Measurements from ENCODE around the gene PRKG1. TPM values are rescaled to one million over a fixed set of nuclear protein-coding genes. Genes with fewer than 3 reads are reported as not detected.

Gene PRKG1
- polyA plus RNA-seq, 1 donor (not counting 4 experiments of a cell fraction or from before 2014, with no cell fraction given), result 0.24 TPM

GRCh38 chr10:51708609-51709008 is 634.3 kb downstream of the PRKG1 start:
- FAIRE-seq (no peak), DNase-seq (ENCODE audit: low read depth, low spot score) (no peak)
- H3K9ac ChIP-seq (ENCODE audit: control insufficient read depth, extremely low read depth, insufficient read depth, low read length), result no peak overlapping the region
- H3K4me3 ChIP-seq (ENCODE audit: control insufficient read depth in 2 of 3, extremely low read depth in 1 of 3, insufficient read depth in 2 of 3, low read depth in 1 of 3, low read length in 3 of 3), result no peak overlapping the region
- H3K4me2 ChIP-seq (ENCODE audit: control insufficient read depth, extremely low read depth, insufficient read depth, low read depth, low read length), result no peak overlapping the region
- H3K4me1 ChIP-seq (ENCODE audit: control insufficient read depth, extremely low read depth, insufficient read depth, low read length), result no peaks in the 10 kb centered on the region
- H3K79me2 ChIP-seq (ENCODE audit: control insufficient read depth, insufficient read depth, low read length), result no peaks in the 10 kb centered on the region
- H2AFZ ChIP-seq (ENCODE audit: control insufficient read depth, low read length), result no peak overlapping the region
- H4K20me1 ChIP-seq (ENCODE audit: control insufficient read depth, extremely low read depth, insufficient read depth, low read length), result no peaks in the 10 kb centered on the region
- H3K9me1 ChIP-seq (ENCODE audit: control insufficient read depth, extremely low read depth, insufficient read depth, low read length), result no peaks in the 10 kb centered on the region
- no peak for TF ChIP-seq EZH2 (IDR thresholded peaks at IDR 0.05; ENCODE audit: low read length)
- TF ChIP-seq CTCF (optimal IDR thresholded peaks at IDR 0.05 in 1 of 3, IDR thresholded peaks at IDR 0.05 in 1 of 3, conservative IDR thresholded peaks at IDR 0.05 in 1 of 3; ENCODE audit: extremely low read depth in 1 of 3, insufficient read depth in 2 of 3, low read length in 3 of 3), result no peak
- dilution Hi-C loops (cut with MboI; ENCODE audit: extremely low pct_ligation_motif_present, low sequenced_read_pairs), result no loop called here
- H3K9me3 ChIP-seq (ENCODE audit: control insufficient read depth, low read depth, low read length), result no peaks in the 10 kb centered on the region
- H3K27ac ChIP-seq (ENCODE audit: control insufficient read depth, insufficient read depth, low read length), result no peak overlapping the region
- H3K36me3 ChIP-seq (ENCODE audit: control insufficient read depth in 2 of 2, extremely low read depth in 1 of 2, insufficient read depth in 2 of 2, low read length in 2 of 2), result no peaks in the 10 kb centered on the region
- H3K27me3 ChIP-seq (ENCODE audit: control insufficient read depth, extremely low read depth, insufficient read depth, low read length), result no peaks in the 10 kb centered on the region

GRCh38 chr10:51709324-51709972 is 635.2 kb downstream of the PRKG1 start:
- Histone ChIP-seq H3K9ac (ENCODE audit: control insufficient read depth, extremely low read depth, insufficient read depth, low read length) (no peak overlapping the region), H3K27ac (ENCODE audit: control insufficient read depth, insufficient read depth, low read length) (no peak overlapping the region), H3K9me1 (ENCODE audit: control insufficient read depth, extremely low read depth, insufficient read depth, low read length) (no peaks in the 10 kb centered on the region), H3K79me2 (ENCODE audit: control insufficient read depth, insufficient read depth, low read length) (no peaks in the 10 kb centered on the region), H2AFZ (ENCODE audit: control insufficient read depth, low read length) (no peak overlapping the region), H3K36me3 (ENCODE audit: control insufficient read depth in 2 of 2, extremely low read depth in 1 of 2, insufficient read depth in 2 of 2, low read length in 2 of 2) (no peaks in the 10 kb centered on the region), H3K27me3 (ENCODE audit: control insufficient read depth, extremely low read depth, insufficient read depth, low read length) (no peaks in the 10 kb centered on the region), H4K20me1 (ENCODE audit: control insufficient read depth, extremely low read depth, insufficient read depth, low read length) (no peaks in the 10 kb centered on the region), H3K4me2 (ENCODE audit: control insufficient read depth, extremely low read depth, insufficient read depth, low read depth, low read length) (no peak overlapping the region), H3K4me1 (ENCODE audit: control insufficient read depth, extremely low read depth, insufficient read depth, low read length) (no peaks in the 10 kb centered on the region), H3K4me3 (ENCODE audit: control insufficient read depth in 2 of 3, extremely low read depth in 1 of 3, insufficient read depth in 2 of 3, low read depth in 1 of 3, low read length in 3 of 3) (no peak overlapping the region), H3K9me3 (ENCODE audit: control insufficient read depth, low read depth, low read length) (no peaks in the 10 kb centered on the region)
- FAIRE-seq, result no peak
- TF ChIP-seq CTCF (optimal IDR thresholded peaks at IDR 0.05 in 1 of 3, IDR thresholded peaks at IDR 0.05 in 1 of 3, conservative IDR thresholded peaks at IDR 0.05 in 1 of 3; ENCODE audit: extremely low read depth in 1 of 3, insufficient read depth in 2 of 3, low read length in 3 of 3) (no peak), EZH2 (IDR thresholded peaks at IDR 0.05; ENCODE audit: low read length) (no peak)
- dilution Hi-C loops (cut with MboI; ENCODE audit: extremely low pct_ligation_motif_present, low sequenced_read_pairs), result no loop called here
- no peak for DNase-seq (ENCODE audit: low read depth, low spot score)

Measured in keratinocyte (primary cell).